NB4 (cell line): ENCODE data around the gene ZNF77.

Experiments used
- MAX ChIP-seq: IDR thresholded peaks from 2 replicates; pipeline ENCODE4 v1.6.1; 2011; ENCODE audit warnings: low read depth, low read length
- MYC ChIP-seq: IDR thresholded peaks from 2 replicates; pipeline ENCODE4 v1.6.1; 2011; ENCODE audit warnings: low read depth, low read length
- POLR2A ChIP-seq: IDR thresholded peaks from 2 replicates; pipeline ENCODE4 v1.6.1; 2011; ENCODE audit warnings: mild to moderate bottlenecking; ENCODE audit not compliant: insufficient read length; ENCODE audit errors: extremely low read depth
- TF ChIP-seq, protein P1 (sequence below): IDR thresholded peaks from one replicate; pipeline ENCODE4 v1.5.1; 2012; ENCODE audit warnings: low read depth, low read length

DNA sequence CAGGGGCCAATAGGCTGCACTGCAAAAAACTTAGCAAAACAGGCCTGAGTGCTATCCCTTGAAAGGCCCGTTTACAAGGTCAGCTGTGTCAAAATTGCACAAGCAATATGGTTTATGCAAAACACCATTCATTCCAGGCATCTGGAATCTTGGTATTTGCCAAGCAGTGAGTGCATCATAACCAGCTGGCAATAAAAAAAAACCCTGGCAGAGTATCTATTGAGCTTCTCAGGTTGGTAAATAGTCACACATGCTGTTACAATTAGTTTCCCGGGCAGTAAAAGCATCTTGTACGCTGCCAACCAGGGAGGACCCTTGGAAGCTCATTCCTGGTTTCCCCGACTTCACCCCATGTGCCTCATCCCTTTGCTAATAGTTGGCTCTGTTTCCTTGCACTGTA lies 21.3 kb downstream of the ZNF77 start:
- TF ChIP-seq, protein P1, sequence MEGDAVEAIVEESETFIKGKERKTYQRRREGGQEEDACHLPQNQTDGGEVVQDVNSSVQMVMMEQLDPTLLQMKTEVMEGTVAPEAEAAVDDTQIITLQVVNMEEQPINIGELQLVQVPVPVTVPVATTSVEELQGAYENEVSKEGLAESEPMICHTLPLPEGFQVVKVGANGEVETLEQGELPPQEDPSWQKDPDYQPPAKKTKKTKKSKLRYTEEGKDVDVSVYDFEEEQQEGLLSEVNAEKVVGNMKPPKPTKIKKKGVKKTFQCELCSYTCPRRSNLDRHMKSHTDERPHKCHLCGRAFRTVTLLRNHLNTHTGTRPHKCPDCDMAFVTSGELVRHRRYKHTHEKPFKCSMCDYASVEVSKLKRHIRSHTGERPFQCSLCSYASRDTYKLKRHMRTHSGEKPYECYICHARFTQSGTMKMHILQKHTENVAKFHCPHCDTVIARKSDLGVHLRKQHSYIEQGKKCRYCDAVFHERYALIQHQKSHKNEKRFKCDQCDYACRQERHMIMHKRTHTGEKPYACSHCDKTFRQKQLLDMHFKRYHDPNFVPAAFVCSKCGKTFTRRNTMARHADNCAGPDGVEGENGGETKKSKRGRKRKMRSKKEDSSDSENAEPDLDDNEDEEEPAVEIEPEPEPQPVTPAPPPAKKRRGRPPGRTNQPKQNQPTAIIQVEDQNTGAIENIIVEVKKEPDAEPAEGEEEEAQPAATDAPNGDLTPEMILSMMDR: no peak
- no peak for TF ChIP-seq POLR2A
- no peak for TF ChIP-seq MAX
- no peak for TF ChIP-seq MYC
